OCI-LY1 (cell line): ENCODE data around the gene KIF13A.

Source experiments
- H2AFZ ChIP-seq: fragments of 200-600 bp; sonication (generic), shearing (Covaris generic); 2 replicates; pipeline ENCODE4 v1.6.0; 2014; ENCODE audit warnings: antibody characterized with exemption, mild to moderate bottlenecking, low read length
- H3F3A ChIP-seq: fragments of 200-600 bp; sonication (generic), shearing (Covaris generic); 2 replicates; pipeline ENCODE4 v1.6.0; 2014; ENCODE audit warnings: mild to moderate bottlenecking, antibody characterized with exemption, low read length, moderate library complexity; ENCODE audit not compliant: insufficient read depth
- H3K27ac ChIP-seq: fragments of 200-600 bp; sonication (generic); 2 replicates; pipeline ENCODE4 v1.5.1; 2014; ENCODE audit warnings: low read length, mixed run types, mild to moderate bottlenecking, low read depth; ENCODE audit not compliant: poor library complexity, severe bottlenecking
- H3K27me3 ChIP-seq: fragments of 200-600 bp; sonication (generic); 2 replicates; pipeline ENCODE4 v1.6.0; 2014; ENCODE audit warnings: antibody characterized with exemption, mild to moderate bottlenecking, low read length, moderate library complexity; ENCODE audit not compliant: insufficient read depth
- H3K36me3 ChIP-seq: fragments of 200-600 bp; sonication (generic); 2 replicates; pipeline ENCODE4 v1.6.1; 2014; ENCODE audit warnings: mild to moderate bottlenecking, antibody characterized with exemption, low read length, moderate library complexity, mixed read lengths; ENCODE audit not compliant: insufficient read depth
- H3K4me1 ChIP-seq: fragments of 200-600 bp; sonication (generic); 2 replicates; pipeline ENCODE4 v1.5.1; 2014; ENCODE audit warnings: mild to moderate bottlenecking, low read length, moderate library complexity; ENCODE audit not compliant: insufficient read depth, severe bottlenecking
- H3K4me2 ChIP-seq: fragments of 200-600 bp; sonication (generic), shearing (Covaris generic); 2 replicates; pipeline ENCODE4 v1.6.1; 2014; ENCODE audit warnings: low read length
- H3K4me3 ChIP-seq: fragments of 200-600 bp; sonication (generic); 2 replicates; pipeline ENCODE4 v1.5.1; 2014; ENCODE audit warnings: low read length, low read depth, mild to moderate bottlenecking, mixed read lengths; ENCODE audit not compliant: poor library complexity, severe bottlenecking
- H3K79me2 ChIP-seq: fragments of 200-600 bp; shearing (Covaris generic); 2 replicates; pipeline ENCODE4 v1.6.1; 2016; ENCODE audit warnings: mixed run types, low read length, mixed read lengths; ENCODE audit not compliant: insufficient read depth
- H3K9ac ChIP-seq: fragments of 200-600 bp; sonication (generic), shearing (Covaris generic); 2 replicates; pipeline ENCODE4 v1.6.1; 2014; ENCODE audit warnings: mild to moderate bottlenecking, low read length, mixed read lengths
- H3K9me2 ChIP-seq: fragments of 200-600 bp; sonication (generic), shearing (Covaris generic); 2 replicates; pipeline ENCODE4 v1.6.1; 2014; ENCODE audit warnings: low read depth, mild to moderate bottlenecking, low read length, mixed read lengths
- H3K9me3 ChIP-seq: fragments of 200-600 bp; shearing (Covaris generic); 2 replicates; pipeline ENCODE4 v1.6.1; 2014; ENCODE audit warnings: low read length, mixed read lengths
- H4K20me1 ChIP-seq: fragments of 200-600 bp; sonication (generic), shearing (Covaris generic); 2 replicates; pipeline ENCODE4 v1.6.0; 2016; ENCODE audit warnings: mild to moderate bottlenecking, low read length; ENCODE audit not compliant: insufficient read depth
- EZH2 ChIP-seq: fragments of 200-600 bp; sonication (generic), shearing (Covaris generic); IDR thresholded peaks from 2 replicates; pipeline ENCODE4 v1.8.0; 2017; ENCODE audit warnings: borderline replicate concordance, mixed run types, mild to moderate bottlenecking, antibody characterized with exemption, low read length, moderate library complexity, mixed read lengths
- TF ChIP-seq, protein P1 (sequence below): fragments of 200-600 bp; sonication (generic), shearing (Covaris generic); IDR thresholded peaks from 2 replicates; pipeline ENCODE4 v1.5.1; 2017; ENCODE audit warnings: mild to moderate bottlenecking, antibody characterized with exemption, low read length, moderate library complexity, mixed read lengths

KIF13A gene

DNA sequence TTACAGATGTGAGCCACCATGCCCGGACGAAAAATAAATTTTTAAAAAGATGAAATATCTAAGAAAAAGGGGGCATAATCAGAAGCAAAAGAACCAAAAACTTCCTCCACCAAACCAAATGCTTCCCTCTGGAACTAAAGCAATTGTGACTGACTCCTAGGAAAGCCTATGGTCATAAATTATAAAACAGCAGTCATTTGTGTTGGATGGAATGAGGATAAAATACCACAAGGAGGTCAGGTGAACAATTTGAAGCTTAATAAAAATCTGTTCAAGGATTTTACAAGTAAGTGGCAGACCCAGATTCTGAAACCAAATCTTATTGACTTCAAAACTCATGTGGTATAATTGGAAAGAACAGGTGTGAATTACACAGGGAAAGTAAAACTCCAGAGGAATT, 114.5 kb downstream of the KIF13A start:
- Histone ChIP-seq H3K79me2 (no peaks in the 10 kb centered on the region), H3K36me3 (no peaks in the 10 kb centered on the region)

DNA sequence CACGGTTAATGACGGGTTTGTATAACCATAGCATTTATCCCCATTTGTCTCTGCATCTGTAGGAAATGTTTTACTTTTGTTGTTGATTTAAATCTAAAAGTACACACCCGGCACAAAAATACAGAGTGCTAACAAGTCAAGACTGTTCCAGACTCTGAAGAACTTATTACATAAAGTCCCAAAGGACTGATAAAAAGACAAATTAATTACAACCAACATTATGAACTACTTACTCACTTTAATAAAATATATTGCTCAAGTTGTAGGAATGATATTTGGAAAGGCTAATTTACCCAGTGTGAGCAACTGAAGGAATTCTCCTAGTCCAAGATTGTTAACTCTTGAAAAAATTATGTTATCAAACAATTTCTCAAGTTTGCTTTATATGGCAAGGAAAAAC, 115.6 kb downstream of the KIF13A start:
- Histone ChIP-seq H3K79me2 (no peaks in the 10 kb centered on the region), H3K27me3 (no peaks in the 10 kb centered on the region), H2AFZ (no peak overlapping the region), H4K20me1 (no peaks in the 10 kb centered on the region), H3K4me3 (no peak overlapping the region), H3K9ac (no peak overlapping the region), H3K4me2 (no peak overlapping the region), H3F3A (no peaks in the 10 kb centered on the region), H3K27ac (no peak overlapping the region), H3K36me3 (no peaks in the 10 kb centered on the region), H3K4me1 (no peaks in the 10 kb centered on the region), H3K9me2 (no peaks in the 10 kb centered on the region), H3K9me3 (no peaks in the 10 kb centered on the region)
- no peak for TF ChIP-seq EZH2
- TF ChIP-seq, protein P1, sequence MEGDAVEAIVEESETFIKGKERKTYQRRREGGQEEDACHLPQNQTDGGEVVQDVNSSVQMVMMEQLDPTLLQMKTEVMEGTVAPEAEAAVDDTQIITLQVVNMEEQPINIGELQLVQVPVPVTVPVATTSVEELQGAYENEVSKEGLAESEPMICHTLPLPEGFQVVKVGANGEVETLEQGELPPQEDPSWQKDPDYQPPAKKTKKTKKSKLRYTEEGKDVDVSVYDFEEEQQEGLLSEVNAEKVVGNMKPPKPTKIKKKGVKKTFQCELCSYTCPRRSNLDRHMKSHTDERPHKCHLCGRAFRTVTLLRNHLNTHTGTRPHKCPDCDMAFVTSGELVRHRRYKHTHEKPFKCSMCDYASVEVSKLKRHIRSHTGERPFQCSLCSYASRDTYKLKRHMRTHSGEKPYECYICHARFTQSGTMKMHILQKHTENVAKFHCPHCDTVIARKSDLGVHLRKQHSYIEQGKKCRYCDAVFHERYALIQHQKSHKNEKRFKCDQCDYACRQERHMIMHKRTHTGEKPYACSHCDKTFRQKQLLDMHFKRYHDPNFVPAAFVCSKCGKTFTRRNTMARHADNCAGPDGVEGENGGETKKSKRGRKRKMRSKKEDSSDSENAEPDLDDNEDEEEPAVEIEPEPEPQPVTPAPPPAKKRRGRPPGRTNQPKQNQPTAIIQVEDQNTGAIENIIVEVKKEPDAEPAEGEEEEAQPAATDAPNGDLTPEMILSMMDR = no peak

More for the DNA sequence above, 114.5 kb downstream of the KIF13A start:
- H3K27ac ChIP-seq = no peak overlapping the region
- no peak overlapping the region for H3K4me3 ChIP-seq
- no peak for TF ChIP-seq EZH2
- TF ChIP-seq, protein P1 = no peak
- H3F3A ChIP-seq = no peaks in the 10 kb centered on the region
- no peaks in the 10 kb centered on the region for H3K4me1 ChIP-seq
- no peaks in the 10 kb centered on the region for H3K9me2 ChIP-seq
- no peak overlapping the region for H3K4me2 ChIP-seq
- H3K9ac ChIP-seq = no peak overlapping the region
- H4K20me1 ChIP-seq = no peaks in the 10 kb centered on the region
- H2AFZ ChIP-seq = no peak overlapping the region
- H3K9me3 ChIP-seq = no peaks in the 10 kb centered on the region
- H3K27me3 ChIP-seq = no peaks in the 10 kb centered on the region

DNA sequence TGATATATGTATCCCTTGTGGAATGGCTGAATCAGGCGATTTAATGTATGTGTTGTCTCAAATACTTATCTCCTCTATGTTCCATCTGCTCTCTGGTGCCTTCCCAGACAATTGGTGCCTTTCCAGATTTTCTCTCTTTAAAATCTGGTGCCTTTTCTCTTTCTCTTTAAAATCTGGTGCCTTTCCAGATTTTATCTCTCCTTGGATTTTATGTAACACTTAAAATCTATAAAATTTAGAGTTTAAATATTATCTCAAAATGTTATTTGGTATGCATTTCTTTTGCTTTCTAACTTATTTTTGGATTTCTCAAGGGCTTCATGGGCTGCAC, 116.3 kb downstream of the KIF13A start:
- Histone ChIP-seq H3F3A (no peaks in the 10 kb centered on the region), H3K4me1 (no peaks in the 10 kb centered on the region), H3K9ac (no peak overlapping the region), H3K27me3 (no peaks in the 10 kb centered on the region), H3K36me3 (no peaks in the 10 kb centered on the region), H2AFZ (no peak overlapping the region), H3K4me3 (no peak overlapping the region), H3K9me2 (no peaks in the 10 kb centered on the region), H3K4me2 (no peak overlapping the region), H3K9me3 (no peaks in the 10 kb centered on the region), H3K79me2 (no peaks in the 10 kb centered on the region), H3K27ac (no peak overlapping the region), H4K20me1 (no peaks in the 10 kb centered on the region)
- TF ChIP-seq EZH2 = no peak
- TF ChIP-seq, protein P1 = no peak
